Measurements from ENCODE around the gene MAP1LC3B.

DNA sequence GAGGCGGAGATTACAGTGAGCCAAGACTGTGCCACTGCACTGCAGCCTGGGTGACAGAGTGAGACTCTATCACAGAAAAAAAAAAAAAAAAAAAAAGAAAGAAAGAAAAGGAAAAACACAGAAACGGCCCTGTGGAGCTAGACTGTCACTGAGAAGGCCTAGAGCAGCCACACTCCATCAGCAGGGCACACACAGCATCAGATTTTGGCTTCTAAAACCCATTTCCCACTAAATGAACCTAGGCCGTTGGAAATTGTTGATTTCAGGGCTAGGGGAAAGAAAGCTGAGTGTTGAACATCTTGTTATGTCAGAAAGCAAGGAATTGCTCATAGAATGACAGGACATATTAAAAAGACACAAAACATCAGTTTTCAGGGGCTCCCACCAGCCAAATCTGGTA is 51.8 kb downstream of the MAP1LC3B start:
- TF ChIP-seq, protein P1, sequence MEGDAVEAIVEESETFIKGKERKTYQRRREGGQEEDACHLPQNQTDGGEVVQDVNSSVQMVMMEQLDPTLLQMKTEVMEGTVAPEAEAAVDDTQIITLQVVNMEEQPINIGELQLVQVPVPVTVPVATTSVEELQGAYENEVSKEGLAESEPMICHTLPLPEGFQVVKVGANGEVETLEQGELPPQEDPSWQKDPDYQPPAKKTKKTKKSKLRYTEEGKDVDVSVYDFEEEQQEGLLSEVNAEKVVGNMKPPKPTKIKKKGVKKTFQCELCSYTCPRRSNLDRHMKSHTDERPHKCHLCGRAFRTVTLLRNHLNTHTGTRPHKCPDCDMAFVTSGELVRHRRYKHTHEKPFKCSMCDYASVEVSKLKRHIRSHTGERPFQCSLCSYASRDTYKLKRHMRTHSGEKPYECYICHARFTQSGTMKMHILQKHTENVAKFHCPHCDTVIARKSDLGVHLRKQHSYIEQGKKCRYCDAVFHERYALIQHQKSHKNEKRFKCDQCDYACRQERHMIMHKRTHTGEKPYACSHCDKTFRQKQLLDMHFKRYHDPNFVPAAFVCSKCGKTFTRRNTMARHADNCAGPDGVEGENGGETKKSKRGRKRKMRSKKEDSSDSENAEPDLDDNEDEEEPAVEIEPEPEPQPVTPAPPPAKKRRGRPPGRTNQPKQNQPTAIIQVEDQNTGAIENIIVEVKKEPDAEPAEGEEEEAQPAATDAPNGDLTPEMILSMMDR (conservative IDR thresholded peaks at IDR 0.05), result no peak
- no peak for TF ChIP-seq EZH2 (IDR thresholded peaks at IDR 0.05; ENCODE audit: low read depth)
